SHP77 treated with DMSO at 0.1 percent for 48 hours (cell line): Measurements from ENCODE around the gene AKAP8.
A peak's percentile ranks its signal among the peaks of the same experiment; 100 is the strongest.
"Not testable (repeated sequence)": the region's sequence is repeated elsewhere in the genome, so short reads cannot be mapped to it uniquely, and the experiment has no call there.

Experiments
- DNase-seq: peaks from one replicate; lab custom pipeline; 2025; lab: John Stamatoyannopoulos, UW

AKAP8 gene

GRCh38 chr19:15379083-15379998, at the start of gene AKAP8:
TSS of gene AKAP8 (minus strand) at chr19:15379787. CDS start at chr19:15379731, 56 bp downstream.
- DNase-seq = peak; percentile 91

- DNase-seq = no peak
Observed at GRCh38 chr19:15427991-15428471, 48.4 kb upstream of the AKAP8 start.

GRCh38 chr19:15427350-15427700, 47.7 kb upstream of the AKAP8 start:
- no peak for DNase-seq

DNA sequence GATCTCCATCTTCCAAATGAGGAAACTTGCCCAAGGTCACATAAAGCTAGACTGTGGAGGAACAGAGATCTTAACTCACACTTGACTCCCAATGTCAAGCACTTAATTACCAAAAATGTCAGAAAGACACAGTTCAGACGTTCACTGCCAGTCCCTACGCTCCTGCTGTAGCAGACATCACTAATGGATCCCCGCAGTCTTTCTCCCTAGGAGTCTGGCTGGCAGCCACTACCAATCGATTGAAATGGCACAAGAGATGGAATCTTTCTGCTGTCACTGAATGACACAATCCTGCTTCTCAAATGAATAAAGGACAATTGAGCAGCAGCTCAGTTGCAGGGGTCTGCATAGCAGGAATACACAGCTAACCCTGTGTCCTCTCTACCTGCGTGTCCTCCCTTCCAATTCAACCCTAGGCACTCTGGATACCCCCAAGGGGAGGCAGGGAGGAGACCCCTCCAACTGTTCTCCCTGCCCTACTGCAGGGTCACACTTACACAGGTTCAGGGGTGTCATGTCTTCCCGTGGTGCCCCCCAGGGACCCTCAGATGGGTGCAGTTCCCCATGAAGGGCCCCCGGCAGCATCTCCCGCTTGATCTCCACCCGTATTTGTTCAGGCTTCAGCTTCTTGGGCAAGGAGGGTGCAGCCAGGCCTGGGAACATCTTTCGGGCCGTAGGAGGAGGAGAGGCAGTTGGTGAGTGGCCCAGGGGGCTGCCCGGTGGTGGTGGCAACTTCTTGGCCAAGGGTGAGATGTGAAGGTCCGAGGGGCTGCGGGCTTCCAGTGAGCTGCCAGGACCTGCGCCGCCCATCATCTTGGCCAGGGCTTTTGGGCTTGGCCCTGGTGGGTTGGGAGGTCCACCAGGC, 47.1 kb upstream of the AKAP8 start:
- no peak for DNase-seq

DNA sequence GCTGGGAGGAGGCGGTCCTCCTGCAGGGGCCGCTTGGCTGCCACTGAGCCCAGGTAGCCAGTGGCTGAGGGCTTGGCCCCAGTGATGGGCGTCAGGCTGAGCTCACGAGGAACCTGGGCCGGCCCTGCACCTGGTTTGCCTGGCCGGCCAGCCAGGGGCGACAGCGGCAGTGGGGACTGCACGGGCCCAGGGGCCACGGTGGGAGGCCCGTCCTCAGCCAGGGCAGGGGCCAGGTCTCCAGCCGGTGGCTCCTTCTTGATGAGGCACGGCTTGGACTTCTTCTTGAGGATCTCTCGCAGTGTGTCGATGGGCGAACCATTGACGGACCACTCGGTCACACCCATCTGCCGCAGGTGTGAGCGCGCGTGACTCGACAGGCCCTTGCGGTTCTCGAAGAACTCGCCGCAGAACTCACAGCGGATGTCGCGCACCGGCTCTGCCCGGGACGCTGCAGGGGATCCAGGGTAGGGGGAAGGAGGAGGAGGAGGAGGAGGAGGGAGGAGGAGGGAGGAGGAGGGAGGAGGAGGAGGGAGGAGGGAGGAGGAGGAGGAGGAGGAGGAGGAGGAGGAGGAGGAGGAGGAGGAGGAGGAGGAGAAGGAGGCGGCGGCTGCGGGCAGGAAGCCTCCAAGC, 45.8 kb upstream of the AKAP8 start:
- no peak for DNase-seq

GRCh38 chr19:15424692-15425272, 45.2 kb upstream of the AKAP8 start:
- DNase-seq = no peak

DNA sequence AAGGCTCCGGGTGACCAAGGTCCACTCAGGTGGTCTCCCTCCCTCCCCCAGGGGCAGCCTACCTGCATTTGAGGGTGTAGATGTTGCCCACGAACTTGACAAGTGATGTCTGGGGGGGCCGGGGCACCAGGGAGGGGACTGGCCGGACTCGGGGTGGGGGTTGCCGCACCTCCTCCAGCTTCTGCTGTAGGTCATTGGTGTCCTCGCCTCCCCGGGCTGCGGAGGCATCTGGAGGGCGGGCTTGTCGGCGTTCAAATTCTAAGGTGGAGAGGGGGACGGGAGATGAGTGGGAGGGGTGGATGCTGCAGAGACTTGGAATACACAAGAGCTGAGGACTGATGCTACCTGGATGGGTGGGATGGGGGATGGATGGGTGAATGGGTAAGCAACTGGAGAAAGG, 44.5 kb upstream of the AKAP8 start:
- no peak for DNase-seq

- DNase-seq = no peak
Observed at GRCh38 chr19:15423130-15423529, 43.5 kb upstream of the AKAP8 start.

DNA sequence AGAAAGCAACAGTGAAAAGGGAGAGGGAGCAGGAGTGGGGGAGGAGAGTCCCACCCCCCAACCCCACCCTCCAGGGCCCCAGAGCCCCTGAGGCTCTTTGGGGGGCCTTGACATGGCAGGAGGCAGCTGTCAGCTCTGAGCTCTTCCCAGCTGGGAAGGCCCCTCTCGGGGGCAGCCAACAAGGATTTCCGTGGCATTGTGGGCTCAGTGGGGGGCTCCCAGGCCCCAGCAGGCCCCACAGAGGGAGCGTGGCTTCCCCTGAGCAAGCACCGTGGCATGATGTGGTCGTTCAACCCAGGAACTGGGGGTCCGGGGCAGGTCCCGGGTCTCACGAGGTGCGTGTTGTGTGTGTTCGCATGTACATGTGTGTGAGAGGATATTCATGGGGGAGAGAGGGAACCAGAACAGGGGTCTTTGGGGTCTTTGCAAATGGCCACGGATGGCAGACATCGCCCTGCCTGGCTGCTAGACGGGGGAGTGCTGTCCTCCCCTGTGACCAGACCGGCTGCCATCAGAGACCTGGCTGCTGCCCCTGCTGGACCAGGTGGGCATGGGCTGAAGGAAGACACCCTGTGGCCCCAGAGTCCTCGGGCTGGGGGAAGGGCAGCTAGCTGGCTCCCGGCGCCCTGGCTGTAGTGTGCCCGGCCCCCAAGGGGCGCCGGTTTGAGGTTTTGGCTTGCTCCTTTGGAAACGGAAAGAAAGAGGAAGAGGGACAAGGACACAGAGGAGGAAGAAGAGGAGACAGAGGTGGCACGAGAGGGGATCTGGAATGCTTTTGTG, 42.9 kb upstream of the AKAP8 start:
- no peak for DNase-seq

- no peak for DNase-seq
Observed at GRCh38 chr19:15421721-15422260, 42.2 kb upstream of the AKAP8 start.

DNA sequence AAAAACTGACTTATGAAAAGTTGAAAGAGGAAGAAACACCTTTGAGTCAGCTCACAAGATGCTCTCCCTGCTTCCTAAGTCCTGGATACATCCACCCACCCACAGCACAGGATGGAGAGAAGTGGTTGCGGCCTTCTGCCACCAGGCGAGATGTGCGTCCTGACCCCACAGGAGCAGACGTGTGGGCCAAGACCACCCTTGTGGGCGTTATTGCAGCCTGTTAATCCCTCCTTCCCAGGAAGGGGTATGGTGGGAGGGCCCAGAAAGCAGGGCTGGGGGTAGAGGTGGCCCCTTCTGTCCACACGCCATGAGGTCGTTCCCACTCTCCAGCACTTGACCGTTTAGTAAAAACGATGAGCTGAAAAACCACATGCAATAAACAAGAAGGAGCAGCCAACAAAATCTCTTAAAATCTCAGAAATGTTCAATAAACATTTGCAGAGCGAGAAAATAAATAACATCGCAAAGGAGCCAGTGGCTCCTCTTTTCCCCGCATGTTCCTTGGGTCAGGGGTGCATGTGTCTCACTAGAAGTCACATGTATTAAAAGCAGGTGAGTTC, 41.6 kb upstream of the AKAP8 start:
- no peak for DNase-seq

DNA sequence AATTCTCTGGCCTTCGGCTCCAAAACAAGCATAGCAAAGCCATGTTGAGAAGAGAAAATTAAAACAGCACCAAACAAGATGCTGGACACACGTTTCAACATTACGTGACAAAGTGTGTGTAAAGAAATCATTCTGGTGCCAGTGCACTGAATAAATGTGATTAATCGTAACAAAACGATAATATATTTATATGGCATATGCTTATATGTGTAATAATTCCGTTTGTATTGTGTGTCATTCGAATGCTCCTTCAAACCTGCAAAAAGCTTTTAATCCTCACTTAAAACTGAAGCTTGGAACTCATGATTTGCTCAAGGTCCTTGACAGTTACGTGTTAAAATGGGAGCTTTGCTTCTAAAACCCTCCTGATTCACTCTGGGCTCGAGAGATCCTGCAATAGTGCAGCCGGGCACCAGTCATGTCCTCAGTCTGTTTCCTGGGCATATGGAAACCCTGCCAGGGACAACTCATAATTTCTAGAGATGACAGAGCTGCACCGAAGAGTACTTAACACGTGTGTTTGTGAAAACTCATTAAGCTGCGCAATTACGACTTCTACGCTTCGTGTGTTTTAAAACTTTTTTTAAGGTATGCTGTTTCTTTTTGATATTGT, 39.9 kb upstream of the AKAP8 start:
- no peak for DNase-seq

DNA sequence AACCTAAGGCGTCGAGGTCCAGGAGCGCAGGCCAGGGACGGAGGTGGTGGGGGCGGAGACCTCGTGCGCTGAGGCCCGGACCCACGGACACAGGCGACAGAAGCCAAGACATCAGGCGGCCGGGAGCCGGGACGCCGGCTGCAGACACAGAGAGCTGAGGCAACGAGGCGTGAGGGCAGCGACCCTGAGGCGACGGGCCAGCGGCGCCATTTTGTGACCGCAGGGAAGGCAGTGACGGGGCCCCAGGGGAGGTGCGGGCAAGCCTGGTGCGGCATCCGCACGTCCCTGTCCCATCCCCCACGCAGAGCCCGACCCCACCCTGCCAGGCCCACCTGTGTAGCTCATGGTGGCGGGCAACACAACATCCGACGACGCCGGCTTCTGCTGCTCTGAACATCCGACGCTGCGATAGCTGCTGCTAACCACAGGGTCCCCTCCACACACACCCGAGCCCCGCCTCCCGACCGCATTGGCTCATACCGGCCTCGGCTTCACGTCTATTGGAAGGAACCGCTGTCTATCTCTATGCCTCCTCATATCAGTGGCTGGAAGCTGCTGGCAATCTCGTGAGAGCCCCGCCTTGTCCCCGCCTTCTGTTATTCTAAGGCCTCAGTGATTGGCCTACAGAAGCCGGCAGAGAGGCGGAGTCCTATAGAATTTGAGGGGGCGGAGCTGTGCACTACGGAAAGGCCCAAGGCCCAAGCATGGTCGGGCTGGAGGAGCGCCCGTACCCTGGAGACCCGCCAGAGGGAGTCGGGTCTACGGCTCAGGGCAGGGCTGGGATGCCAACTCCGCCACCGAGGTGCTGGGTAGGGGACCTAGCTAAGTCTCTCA, 39.2 kb upstream of the AKAP8 start, which contains the start of gene AKAP8L:
AKAP8L (minus strand) TSS at position 410 of the 834 bp plus-strand sequence; CDS start at position 345, 65 bp downstream.
- DNase-seq = peak; percentile 99

- no peak for DNase-seq
Observed at GRCh38 chr19:15418231-15418578, 38.6 kb upstream of the AKAP8 start.

GRCh38 chr19:15417699-15418098, 38.1 kb upstream of the AKAP8 start:
- no peak for DNase-seq

- no peak for DNase-seq
Observed at GRCh38 chr19:15412832-15413231, 33.2 kb upstream of the AKAP8 start.

DNA sequence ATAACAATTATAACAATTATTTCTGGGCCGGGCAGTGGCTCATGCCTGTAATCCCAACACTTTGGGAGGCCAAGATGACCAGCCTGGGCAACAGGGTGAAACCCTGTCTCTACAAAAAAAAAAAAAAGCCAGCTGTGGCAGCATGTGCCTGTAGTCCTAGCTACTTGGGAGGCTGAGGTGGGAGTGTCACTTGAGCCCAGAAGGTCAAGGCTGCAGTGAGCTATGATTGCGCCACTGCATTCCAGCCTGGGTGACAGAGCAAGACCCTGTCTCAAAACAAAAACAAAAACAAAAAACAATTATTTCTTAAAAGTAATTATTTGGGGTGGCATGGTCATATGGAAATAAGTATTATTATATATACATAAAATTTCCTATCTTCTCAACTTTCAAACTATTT, 31.8 kb upstream of the AKAP8 start:
- not testable (repeated sequence) for DNase-seq

GRCh38 chr19:15404780-15405211, 25.2 kb upstream of the AKAP8 start:
- no peak for DNase-seq
